ENCODE results near the gene GABRG3. TPM values are rescaled to one million over a fixed set of nuclear protein-coding genes. Genes with fewer than 3 reads are reported as not detected.

The GABRG3 gene
- total and polyA plus RNA-seq, 2 donors (not counting 3 experiments of a cell fraction or from before 2014, with no cell fraction given), result not detected

DNA sequence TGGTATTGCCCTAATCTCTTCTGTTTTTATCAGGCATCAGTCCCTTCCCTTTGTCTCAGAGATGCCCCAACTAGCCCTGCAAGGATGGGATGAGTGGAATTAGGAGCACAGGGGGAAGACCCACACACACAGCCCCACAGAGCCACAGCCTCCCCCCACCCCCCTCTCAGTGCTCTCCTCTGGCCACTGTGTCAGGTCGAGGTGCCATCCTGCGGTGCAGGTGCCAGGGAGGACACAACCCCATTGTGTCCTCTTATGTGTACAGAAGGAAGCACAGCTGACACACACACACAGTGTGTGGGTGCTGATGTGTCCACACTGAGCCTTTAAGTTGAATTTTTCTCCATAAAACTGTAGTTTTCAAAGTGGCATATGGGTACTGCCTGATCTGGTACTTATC, 593.7 kb downstream of the GABRG3 start:
- ChIA-PET CTCF (no interaction called here), POLR2A (no interaction called here)
- H3K27me3 ChIP-seq (ENCODE audit: control insufficient read depth in 2 of 2, insufficient read depth in 2 of 2, low read length in 2 of 2), result no peaks in the 10 kb centered on the region
- H3K4me2 ChIP-seq (ENCODE audit: insufficient read depth, low read length), result no peak overlapping the region
- H3K36me3 ChIP-seq (ENCODE audit: control insufficient read depth in 2 of 2, extremely low read depth in 1 of 2, insufficient read depth in 2 of 2, low read length in 2 of 2), result no peaks in the 10 kb centered on the region
- H3K9me3 ChIP-seq (replicated peaks; ENCODE audit: control insufficient read depth, insufficient read depth, low read length), result peaks cover 7% of the 10 kb centered on the region
- no peaks in the 10 kb centered on the region for H3K79me2 ChIP-seq (ENCODE audit: control insufficient read depth, insufficient read depth, low read length)
- no peak overlapping the region for H3K9ac ChIP-seq (replicated peaks; ENCODE audit: extremely low read depth, insufficient read depth, low read length)
- DNase-seq (ENCODE audit: low read depth, low spot score), result no peak
- H3K4me3 ChIP-seq (replicated peaks in 1 of 3; ENCODE audit: insufficient read depth in 1 of 3, low read depth in 1 of 3, low read length in 3 of 3), result no peak overlapping the region
- BruUV-seq (replicated peaks), result no TSS peak
- dilution Hi-C loops (cut with MboI; ENCODE audit: extremely low pct_ligation_motif_present, low sequenced_read_pairs) (no loop called here), intact Hi-C loops (cut with micrococcal nuclease) (no loop called here)
- no peaks in the 10 kb centered on the region for H4K20me1 ChIP-seq (replicated peaks; ENCODE audit: control insufficient read depth, extremely low read depth, insufficient read depth, low read length)
- no peaks in the 10 kb centered on the region for H3K4me1 ChIP-seq (ENCODE audit: control insufficient read depth, extremely low read depth, insufficient read depth, low read length)
- TF ChIP-seq MYC (IDR thresholded peaks at IDR 0.05; ENCODE audit: low read depth, low read length), result no peak
- TF ChIP-seq, protein P1, sequence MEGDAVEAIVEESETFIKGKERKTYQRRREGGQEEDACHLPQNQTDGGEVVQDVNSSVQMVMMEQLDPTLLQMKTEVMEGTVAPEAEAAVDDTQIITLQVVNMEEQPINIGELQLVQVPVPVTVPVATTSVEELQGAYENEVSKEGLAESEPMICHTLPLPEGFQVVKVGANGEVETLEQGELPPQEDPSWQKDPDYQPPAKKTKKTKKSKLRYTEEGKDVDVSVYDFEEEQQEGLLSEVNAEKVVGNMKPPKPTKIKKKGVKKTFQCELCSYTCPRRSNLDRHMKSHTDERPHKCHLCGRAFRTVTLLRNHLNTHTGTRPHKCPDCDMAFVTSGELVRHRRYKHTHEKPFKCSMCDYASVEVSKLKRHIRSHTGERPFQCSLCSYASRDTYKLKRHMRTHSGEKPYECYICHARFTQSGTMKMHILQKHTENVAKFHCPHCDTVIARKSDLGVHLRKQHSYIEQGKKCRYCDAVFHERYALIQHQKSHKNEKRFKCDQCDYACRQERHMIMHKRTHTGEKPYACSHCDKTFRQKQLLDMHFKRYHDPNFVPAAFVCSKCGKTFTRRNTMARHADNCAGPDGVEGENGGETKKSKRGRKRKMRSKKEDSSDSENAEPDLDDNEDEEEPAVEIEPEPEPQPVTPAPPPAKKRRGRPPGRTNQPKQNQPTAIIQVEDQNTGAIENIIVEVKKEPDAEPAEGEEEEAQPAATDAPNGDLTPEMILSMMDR (IDR thresholded peaks at IDR 0.05; ENCODE audit: extremely low read depth in 1 of 2, insufficient read depth in 1 of 2, low read depth in 1 of 2, low read length in 2 of 2), result no peak
- no peak for TF ChIP-seq POLR2A (IDR thresholded peaks at IDR 0.05; ENCODE audit: low read depth, low read length)
- TF ChIP-seq POLR2AphosphoS5 (IDR thresholded peaks at IDR 0.05; ENCODE audit: insufficient read depth, low read depth, low read length), result no peak
- no peak for TF ChIP-seq JUN (IDR thresholded peaks at IDR 0.05; ENCODE audit: borderline replicate concordance, insufficient read depth, insufficient read length, low read depth)
- no peak for TF ChIP-seq MAX (IDR thresholded peaks at IDR 0.05; ENCODE audit: insufficient read depth, insufficient read length)
- H2AFZ ChIP-seq (ENCODE audit: low read depth, low read length), result no peak overlapping the region
- H3K27ac ChIP-seq (ENCODE audit: insufficient read depth, low read depth, low read length), result no peak overlapping the region
- H3K9me1 ChIP-seq (replicated peaks; ENCODE audit: control insufficient read depth, extremely low read depth, insufficient read depth, low read length), result no peaks in the 10 kb centered on the region
- FAIRE-seq, result no peak

- ChIA-PET CTCF (no interaction called here), POLR2A (no interaction called here)
- no peak overlapping the region for H3K4me2 ChIP-seq (ENCODE audit: insufficient read depth, low read length)
- no peaks in the 10 kb centered on the region for H3K36me3 ChIP-seq (ENCODE audit: control insufficient read depth in 2 of 2, extremely low read depth in 1 of 2, insufficient read depth in 2 of 2, low read length in 2 of 2)
- no peaks in the 10 kb centered on the region for H3K9me1 ChIP-seq (replicated peaks; ENCODE audit: control insufficient read depth, extremely low read depth, insufficient read depth, low read length)
- H3K79me2 ChIP-seq (ENCODE audit: control insufficient read depth, insufficient read depth, low read length), result no peaks in the 10 kb centered on the region
- TF ChIP-seq MYC (IDR thresholded peaks at IDR 0.05; ENCODE audit: low read depth, low read length) (no peak), MAX (IDR thresholded peaks at IDR 0.05; ENCODE audit: insufficient read depth, insufficient read length) (no peak), FOS (IDR thresholded peaks at IDR 0.05; ENCODE audit: borderline replicate concordance, insufficient read depth, low read length) (no peak), EZH2 (IDR thresholded peaks at IDR 0.05; ENCODE audit: borderline replicate concordance, low read depth, low read length, severe bottlenecking) (no peak), POLR2A (IDR thresholded peaks at IDR 0.05; ENCODE audit: low read depth, low read length) (no peak), JUN (IDR thresholded peaks at IDR 0.05; ENCODE audit: borderline replicate concordance, insufficient read depth, insufficient read length, low read depth) (no peak), POLR2AphosphoS5 (IDR thresholded peaks at IDR 0.05; ENCODE audit: insufficient read depth, low read depth, low read length) (no peak), GATA2 (IDR thresholded peaks at IDR 0.05; ENCODE audit: insufficient read depth, insufficient read length, low read depth, low read length) (no peak)
- TF ChIP-seq, protein P1 (IDR thresholded peaks at IDR 0.05; ENCODE audit: extremely low read depth in 1 of 2, insufficient read depth in 1 of 2, low read depth in 1 of 2, low read length in 2 of 2), result no peak
- no peak overlapping the region for H3K9ac ChIP-seq (replicated peaks; ENCODE audit: extremely low read depth, insufficient read depth, low read length)
- H2AFZ ChIP-seq (ENCODE audit: low read depth, low read length), result no peak overlapping the region
- dilution Hi-C loops (cut with MboI; ENCODE audit: extremely low pct_ligation_motif_present, low sequenced_read_pairs) (no loop called here), intact Hi-C loops (cut with micrococcal nuclease) (no loop called here)
- H3K27me3 ChIP-seq (ENCODE audit: control insufficient read depth in 2 of 2, insufficient read depth in 2 of 2, low read length in 2 of 2), result no peaks in the 10 kb centered on the region
- no peaks in the 10 kb centered on the region for H4K20me1 ChIP-seq (replicated peaks; ENCODE audit: control insufficient read depth, extremely low read depth, insufficient read depth, low read length)
- H3K4me3 ChIP-seq (replicated peaks in 1 of 3; ENCODE audit: insufficient read depth in 1 of 3, low read depth in 1 of 3, low read length in 3 of 3), result no peak overlapping the region
- no peak for FAIRE-seq
- no peak overlapping the region for H3K27ac ChIP-seq (ENCODE audit: insufficient read depth, low read depth, low read length)
- no TSS peak for BruUV-seq (replicated peaks)
- H3K9me3 ChIP-seq (replicated peaks; ENCODE audit: control insufficient read depth, insufficient read depth, low read length), result peaks cover 3% of the 10 kb centered on the region
- no peaks in the 10 kb centered on the region for H3K4me1 ChIP-seq (ENCODE audit: control insufficient read depth, extremely low read depth, insufficient read depth, low read length)
- no peak for DNase-seq (ENCODE audit: low read depth, low spot score)
Measured at GRCh38 chr15:27570746-27571145, 599.8 kb downstream of the GABRG3 start.

All from endothelial cell of umbilical vein (primary cell).